OCI-LY3 (cell line): ENCODE measurements around the gene COMMD1.

Experiments
- H2AFZ ChIP-seq: fragments of 200-600, 300-600 bp; shearing (Covaris generic); 2 replicates; pipeline ENCODE4 v1.6.0; 2014; ENCODE audit warnings: antibody characterized with exemption, low read depth, low read length
- H3K27ac ChIP-seq: fragments of 200-600, 300-600 bp; sonication (generic); 2 replicates; pipeline ENCODE4 v1.5.1; 2014; ENCODE audit warnings: mild to moderate bottlenecking, low read length, moderate library complexity, mixed read lengths
- H3K27me3 ChIP-seq: fragments of 200-600, 300-600 bp; sonication (generic); 2 replicates; pipeline ENCODE4 v1.6.1; 2014; ENCODE audit warnings: low read depth, low read length, mixed read lengths
- H3K36me3 ChIP-seq: fragments of 200-600, 300-600 bp; sonication (generic); replicated peaks from 2 replicates; pipeline ENCODE3; 2014; ENCODE audit warnings: low read depth, low read length, mixed read lengths
- H3K4me1 ChIP-seq: fragments of 300-600, 200-600 bp; sonication (generic); 2 replicates; pipeline ENCODE4 v1.6.1; 2014; ENCODE audit warnings: low read length, mixed read lengths
- H3K4me2 ChIP-seq: fragments of 200-600, 300-600 bp; sonication (generic); 2 replicates; pipeline ENCODE4 v1.6.1; 2014; ENCODE audit warnings: low read length, mixed read lengths
- H3K4me3 ChIP-seq: fragments of 300-600, 200-600 bp; sonication (generic); 2 replicates; pipeline ENCODE4 v1.5.1; 2014; ENCODE audit warnings: antibody characterized with exemption, mild to moderate bottlenecking, low read length, moderate library complexity
- H3K79me2 ChIP-seq: fragments of 300-600, 200-600 bp; shearing (Covaris generic); 2 replicates; pipeline ENCODE4 v1.6.1; 2014; ENCODE audit warnings: mild to moderate bottlenecking, low read length, mixed read lengths
- H3K9ac ChIP-seq: fragments of 300-600, 200-600 bp; shearing (Covaris generic); 2 replicates; pipeline ENCODE4 v1.6.0; 2014; ENCODE audit warnings: mild to moderate bottlenecking, low read length, moderate library complexity
- H3K9me3 ChIP-seq: fragments of 200-600, 300-600 bp; shearing (Covaris generic); 2 replicates; pipeline ENCODE4 v1.6.1; 2014; ENCODE audit warnings: low read length, mixed read lengths; ENCODE audit not compliant: insufficient read depth
- H4K20me1 ChIP-seq: fragments of 200-600, 300-600 bp; sonication (generic); 2 replicates; pipeline ENCODE4 v1.6.1; 2016; ENCODE audit warnings: low read length, mixed read lengths; ENCODE audit not compliant: insufficient read depth
- EZH2phosphoT487 ChIP-seq: fragments of 200-600 bp; shearing (Covaris generic); IDR thresholded peaks from 2 replicates; pipeline ENCODE4 v1.6.1; 2018; ENCODE audit warnings: antibody characterized with exemption, mixed run types, low read depth
- TF ChIP-seq, protein P1 (sequence below): fragments of 200-600, 300-600 bp; sonication (generic); IDR thresholded peaks from 2 replicates; pipeline ENCODE4 v1.5.1; 2014; ENCODE audit warnings: antibody characterized with exemption, low read length, low read depth

Gene COMMD1

GRCh38 chr2:61959381-61960293, 54.2 kb downstream of the COMMD1 start:
- Histone ChIP-seq H3K4me1 (no peaks in the 10 kb centered on the region), H3K27me3 (no peaks in the 10 kb centered on the region), H3K9me3 (no peaks in the 10 kb centered on the region), H3K79me2 (no peaks in the 10 kb centered on the region), H2AFZ (no peak overlapping the region), H3K4me3 (no peak overlapping the region), H3K36me3 (no peaks in the 10 kb centered on the region), H4K20me1 (no peaks in the 10 kb centered on the region), H3K27ac (no peak overlapping the region), H3K4me2 (no peak overlapping the region), H3K9ac (no peak overlapping the region)
- TF ChIP-seq EZH2phosphoT487: no peak
- TF ChIP-seq, protein P1, sequence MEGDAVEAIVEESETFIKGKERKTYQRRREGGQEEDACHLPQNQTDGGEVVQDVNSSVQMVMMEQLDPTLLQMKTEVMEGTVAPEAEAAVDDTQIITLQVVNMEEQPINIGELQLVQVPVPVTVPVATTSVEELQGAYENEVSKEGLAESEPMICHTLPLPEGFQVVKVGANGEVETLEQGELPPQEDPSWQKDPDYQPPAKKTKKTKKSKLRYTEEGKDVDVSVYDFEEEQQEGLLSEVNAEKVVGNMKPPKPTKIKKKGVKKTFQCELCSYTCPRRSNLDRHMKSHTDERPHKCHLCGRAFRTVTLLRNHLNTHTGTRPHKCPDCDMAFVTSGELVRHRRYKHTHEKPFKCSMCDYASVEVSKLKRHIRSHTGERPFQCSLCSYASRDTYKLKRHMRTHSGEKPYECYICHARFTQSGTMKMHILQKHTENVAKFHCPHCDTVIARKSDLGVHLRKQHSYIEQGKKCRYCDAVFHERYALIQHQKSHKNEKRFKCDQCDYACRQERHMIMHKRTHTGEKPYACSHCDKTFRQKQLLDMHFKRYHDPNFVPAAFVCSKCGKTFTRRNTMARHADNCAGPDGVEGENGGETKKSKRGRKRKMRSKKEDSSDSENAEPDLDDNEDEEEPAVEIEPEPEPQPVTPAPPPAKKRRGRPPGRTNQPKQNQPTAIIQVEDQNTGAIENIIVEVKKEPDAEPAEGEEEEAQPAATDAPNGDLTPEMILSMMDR: no peak

DNA sequence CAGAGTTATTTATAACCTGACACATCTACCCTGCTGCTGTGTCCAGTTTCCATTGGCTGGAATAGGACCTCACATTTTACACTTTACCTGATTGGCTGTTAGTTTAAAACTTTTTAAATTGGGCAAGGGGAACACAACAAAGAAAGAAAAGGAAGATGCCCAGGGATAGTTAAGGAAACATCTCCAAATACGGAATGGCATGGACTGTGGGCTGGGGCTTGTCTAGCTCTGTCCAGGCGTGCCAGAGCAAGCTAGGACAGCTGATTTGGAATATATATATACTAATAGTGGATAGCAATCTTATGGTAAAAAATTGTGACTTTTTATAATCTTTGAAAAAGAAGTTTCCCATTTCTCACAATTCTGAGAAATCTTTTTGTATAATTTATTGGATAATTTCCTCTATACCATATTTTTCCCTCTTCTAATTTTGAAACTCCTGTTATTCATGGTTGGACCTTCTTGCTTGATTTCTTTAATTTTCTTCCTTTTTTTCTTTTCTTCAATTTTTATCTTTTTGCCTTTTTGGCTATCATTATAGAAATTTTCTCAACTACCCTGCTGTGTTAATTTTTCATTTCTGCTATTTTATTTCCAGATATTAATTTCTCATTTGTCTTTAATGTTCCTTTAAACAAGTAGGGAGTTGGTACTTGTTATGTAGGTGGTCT, 55.9 kb downstream of the COMMD1 start:
- Histone ChIP-seq H4K20me1 (no peaks in the 10 kb centered on the region), H3K4me2 (no peak overlapping the region), H3K4me3 (no peak overlapping the region), H3K9ac (no peak overlapping the region), H3K79me2 (no peaks in the 10 kb centered on the region), H3K36me3 (no peaks in the 10 kb centered on the region), H3K27ac (no peak overlapping the region), H3K9me3 (no peaks in the 10 kb centered on the region), H2AFZ (no peak overlapping the region), H3K27me3 (no peaks in the 10 kb centered on the region), H3K4me1 (no peaks in the 10 kb centered on the region)
- TF ChIP-seq EZH2phosphoT487: no peak
- TF ChIP-seq, protein P1: no peak

DNA sequence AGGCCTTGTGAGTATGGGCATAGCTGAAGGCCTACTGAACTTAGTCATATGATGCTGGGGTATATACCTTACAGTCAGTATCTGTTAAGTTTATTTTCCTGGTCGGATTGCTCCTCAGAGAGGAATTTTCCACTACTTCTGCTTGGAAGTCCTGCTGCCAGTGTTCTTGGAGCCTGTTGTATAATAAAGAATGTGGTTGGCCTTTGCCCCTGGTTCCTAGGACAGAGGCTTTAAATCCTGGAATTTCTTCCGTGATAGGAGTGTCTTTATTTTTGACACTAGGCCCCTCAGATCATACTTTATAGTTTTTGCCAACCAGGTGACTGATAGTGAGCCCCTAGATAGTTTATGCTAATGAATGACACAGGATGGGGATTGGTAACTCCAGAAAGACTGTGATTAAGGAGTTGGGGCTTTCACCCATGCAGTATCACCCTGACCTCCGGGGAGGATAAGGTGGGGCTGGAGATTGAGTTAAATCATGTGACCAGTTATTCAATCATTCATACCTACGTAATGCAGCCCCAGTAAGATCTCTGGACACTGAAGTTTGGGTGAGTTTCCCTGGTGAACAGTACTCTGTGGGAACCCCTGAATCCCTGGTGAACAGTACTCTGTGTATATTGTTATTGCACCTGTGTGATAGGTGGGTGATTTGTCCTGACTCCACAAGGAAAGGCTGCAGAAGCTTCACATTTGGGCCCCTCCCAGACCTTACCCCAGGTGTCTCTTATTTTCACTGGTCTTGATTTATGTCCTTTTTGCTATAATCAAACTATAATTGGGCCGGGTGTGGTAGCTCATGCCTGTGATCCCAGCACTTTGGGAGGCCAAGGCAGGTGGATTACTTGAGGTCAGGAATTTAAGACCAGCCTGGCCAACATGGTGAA, 56.9 kb downstream of the COMMD1 start:
- TF ChIP-seq, protein P1: no peak
- TF ChIP-seq EZH2phosphoT487: no peak

More for the DNA sequence above, 56.9 kb downstream of the COMMD1 start:
- H3K27me3 ChIP-seq: no peaks in the 10 kb centered on the region
- no peak overlapping the region for H3K4me3 ChIP-seq
- H2AFZ ChIP-seq: no peak overlapping the region
- no peak overlapping the region for H3K9ac ChIP-seq
- H3K27ac ChIP-seq: no peak overlapping the region
- no peak overlapping the region for H3K4me2 ChIP-seq
- H4K20me1 ChIP-seq: no peaks in the 10 kb centered on the region
- H3K4me1 ChIP-seq: no peaks in the 10 kb centered on the region
- H3K36me3 ChIP-seq: no peaks in the 10 kb centered on the region
- H3K79me2 ChIP-seq: no peaks in the 10 kb centered on the region
- H3K9me3 ChIP-seq: no peaks in the 10 kb centered on the region
